GM10248 (cell line): ENCODE measurements around the gene CRYBA4.

ENCODE experiments used
- CTCF ChIA-PET: fragments of 300-600 bp; sonication (Branson Sonifier 250); formaldehyde crosslinking; extraction: SDS; loops from one replicate; lab custom pipeline; 2021; ENCODE audit warnings: antibody characterized with exemption; lab: Yijun Ruan, JAX
- POLR2A ChIA-PET: fragments of 350-650 bp; sonication (Branson Sonifier 250); formaldehyde crosslinking; extraction: SDS; loops from one replicate; lab custom pipeline; 2020; ENCODE audit warnings: antibody characterized with exemption; lab: Yijun Ruan, JAX
- DNase-seq: peaks from one replicate; pipeline ENCODE4 v3.0.0; 2012; ENCODE audit errors: extremely low spot score
- CTCF ChIP-seq: IDR thresholded peaks from 2 replicates; pipeline ENCODE4 v1.5.1; 2012; ENCODE audit warnings: mild to moderate bottlenecking, low read depth; ENCODE audit errors: extremely low read depth, missing control alignments, control extremely low read depth

Gene CRYBA4

GRCh38 chr22:26646158-26646557 is 24.4 kb downstream of the CRYBA4 start:
- CTCF ChIA-PET = no interaction called here
- no peak for DNase-seq
- no peak for TF ChIP-seq CTCF
- POLR2A ChIA-PET = no interaction called here

DNA sequence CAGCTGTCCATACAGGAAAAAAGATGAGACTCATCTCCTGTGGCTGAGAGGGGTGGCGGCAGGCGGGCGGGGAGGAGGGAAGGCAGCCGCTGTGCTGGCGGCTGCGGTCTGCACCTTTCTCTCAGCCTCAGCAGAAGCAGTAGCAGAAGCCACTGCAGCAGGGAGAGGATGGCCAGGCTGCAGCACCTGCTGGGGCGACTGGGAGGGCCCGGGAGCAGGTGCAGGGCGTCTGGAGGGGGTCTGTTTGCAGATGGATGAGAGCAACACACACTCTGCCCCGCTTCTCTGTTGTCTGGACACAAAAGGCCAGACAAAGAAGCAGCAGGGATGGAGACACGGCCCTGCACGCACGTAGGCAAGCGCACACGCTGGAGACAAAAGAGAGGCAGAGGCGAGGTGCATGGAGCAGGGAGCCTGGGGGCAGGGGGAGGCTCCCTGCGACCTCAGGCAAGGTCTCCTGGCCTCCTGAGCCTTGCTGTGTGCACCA is 26.3 kb downstream of the CRYBA4 start:
- ChIA-PET POLR2A (no interaction called here), CTCF (no interaction called here)
- no peak for DNase-seq
- TF ChIP-seq CTCF = no peak

GRCh38 chr22:26648528-26649388 is 27.0 kb downstream of the CRYBA4 start:
- no peak for TF ChIP-seq CTCF
- POLR2A ChIA-PET = no interaction called here
- CTCF ChIA-PET = no interaction called here
- no peak for DNase-seq

GRCh38 chr22:26650722-26651421 is 29.1 kb downstream of the CRYBA4 start:
- POLR2A ChIA-PET = no interaction called here
- DNase-seq = no peak
- TF ChIP-seq CTCF = no peak
- CTCF ChIA-PET = interaction anchor here (0.6 to 2.6 kb wide), 7 partner anchors 9 to 285 kb away, joined by 3 to 13 read pairs (median 4); no protein-coding TSS in a partner anchor

GRCh38 chr22:26651815-26652214 is 30.1 kb downstream of the CRYBA4 start:
- DNase-seq = no peak
- CTCF ChIA-PET = interaction anchor here (1.1 to 2.6 kb wide), 5 partner anchors 8 to 191 kb away, joined by 3 to 13 read pairs (median 4); no protein-coding TSS in a partner anchor

More at GRCh38 chr22:26651815-26652214, 30.1 kb downstream of the CRYBA4 start:
- POLR2A ChIA-PET = no interaction called here
- TF ChIP-seq CTCF = no peak
